Gastroesophageal sphincter (tissue), 4 donors: Measurements from ENCODE around the gene ARMC8. TPM values are rescaled to one million over a fixed set of nuclear protein-coding genes. Genes with fewer than 3 reads are reported as not detected.

Experiments used
- ATAC-seq: fragments of 150-250 bp; one replicate; pipeline ENCODE4 v1.9.1; 2016; ENCODE audit warnings: mild to moderate bottlenecking, moderate library complexity
- H3K27ac ChIP-seq, 4 donors: fragments of 200-600 bp; sonication (generic) in 3 of 4; 1 replicate in 3 of 4; 2 replicates in 1 of 4; pipeline ENCODE4 v1.5.1; 2016 to 2019
- H3K27me3 ChIP-seq: fragments of 200-600 bp; sonication (generic); one replicate; pipeline ENCODE4 v1.5.1; 2019
- H3K36me3 ChIP-seq, 2 donors: fragments of 200-600 bp; sonication (generic); one replicate each; pipeline ENCODE4 v1.5.1; 2019; ENCODE audit warnings: control low read depth in 1 of 2
- H3K4me1 ChIP-seq, 3 donors: fragments of 200-600 bp; sonication (generic); 1 replicate in 2 of 3; 2 replicates in 1 of 3; pipeline ENCODE4 v1.5.1; 2016 to 2019; ENCODE audit warnings: control low read depth in 2 of 3
- H3K4me3 ChIP-seq, 2 donors: fragments of 200-600 bp; sonication (generic); one replicate each; pipeline ENCODE4 v1.5.1; 2019; ENCODE audit warnings: mild to moderate bottlenecking in 1 of 2, moderate library complexity in 1 of 2
- H3K9me3 ChIP-seq, 3 donors: fragments of 200-600 bp; sonication (generic); one replicate each; pipeline ENCODE4 v1.5.1; 2017 to 2019; ENCODE audit warnings: control low read depth in 2 of 3
- EP300 ChIP-seq: sonication (generic); formaldehyde crosslinking; IDR thresholded peaks from one replicate; pipeline ENCODE4 v1.6.1; 2017; ENCODE audit warnings: antibody characterized with exemption, mild to moderate bottlenecking
- POLR2A ChIP-seq, 2 donors: fragments of 450-650 bp; IDR thresholded peaks; one replicate each; pipeline ENCODE4 v1.6.1; 2017; ENCODE audit warnings: antibody characterized with exemption in 2 of 2, mild to moderate bottlenecking in 2 of 2, moderate library complexity in 1 of 2
- POLR2AphosphoS5 ChIP-seq: sonication (generic); formaldehyde crosslinking; IDR thresholded peaks from one replicate; pipeline ENCODE4 v1.6.1; 2017; ENCODE audit warnings: antibody characterized with exemption
- WGBS, 2 donors: methylation state at CpG; one replicate each; pipeline ENCODE4 v1.1.5; 2018; ENCODE audit warnings: low coverage in 1 of 2; 5-methylcytosine and 5-hydroxymethylcytosine counted together
- total RNA-seq, 4 donors: library from RNA; depleted of rRNA; stranded (reverse); fragments of >200 nt; gene quantifications; one replicate each; pipeline ENCODE4 v1.1.0, GENCODE V29; 2016
- TF ChIP-seq, protein P1 (sequence below), 4 experiments: fragments of 200-600 bp in 2 of 4; fragments of 450-650 bp in 2 of 4; sonication (generic) in 1 of 4; IDR thresholded peaks; one replicate each; pipeline ENCODE4 v1.5.1; 2017 to 2019; ENCODE audit warnings: antibody characterized with exemption in 4 of 4, mild to moderate bottlenecking in 2 of 4, moderate library complexity in 2 of 4

ARMC8 gene
- total RNA-seq, 4 donors from 2014 or later = 76.0 to 102 (median 91.6) TPM

GRCh38 chr3:138241061-138241460 lies 54.0 kb downstream of the ARMC8 start:
- Histone ChIP-seq H3K4me1 (no peaks in the 10 kb centered on the region), H3K9me3 (no peaks in the 10 kb centered on the region), H3K36me3 (peaks cover 0 to 99% of the 10 kb centered on the region in 2 donors), H3K4me3 (no peak overlapping the region), H3K27ac (no peak overlapping the region), H3K27me3 (no peaks in the 10 kb centered on the region)
- TF ChIP-seq EP300 = no peak
- TF ChIP-seq, protein P1, sequence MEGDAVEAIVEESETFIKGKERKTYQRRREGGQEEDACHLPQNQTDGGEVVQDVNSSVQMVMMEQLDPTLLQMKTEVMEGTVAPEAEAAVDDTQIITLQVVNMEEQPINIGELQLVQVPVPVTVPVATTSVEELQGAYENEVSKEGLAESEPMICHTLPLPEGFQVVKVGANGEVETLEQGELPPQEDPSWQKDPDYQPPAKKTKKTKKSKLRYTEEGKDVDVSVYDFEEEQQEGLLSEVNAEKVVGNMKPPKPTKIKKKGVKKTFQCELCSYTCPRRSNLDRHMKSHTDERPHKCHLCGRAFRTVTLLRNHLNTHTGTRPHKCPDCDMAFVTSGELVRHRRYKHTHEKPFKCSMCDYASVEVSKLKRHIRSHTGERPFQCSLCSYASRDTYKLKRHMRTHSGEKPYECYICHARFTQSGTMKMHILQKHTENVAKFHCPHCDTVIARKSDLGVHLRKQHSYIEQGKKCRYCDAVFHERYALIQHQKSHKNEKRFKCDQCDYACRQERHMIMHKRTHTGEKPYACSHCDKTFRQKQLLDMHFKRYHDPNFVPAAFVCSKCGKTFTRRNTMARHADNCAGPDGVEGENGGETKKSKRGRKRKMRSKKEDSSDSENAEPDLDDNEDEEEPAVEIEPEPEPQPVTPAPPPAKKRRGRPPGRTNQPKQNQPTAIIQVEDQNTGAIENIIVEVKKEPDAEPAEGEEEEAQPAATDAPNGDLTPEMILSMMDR (IDR thresholded peaks at IDR 0.05) = no peak
- no peak for TF ChIP-seq POLR2AphosphoS5
- no peak for TF ChIP-seq POLR2A (IDR thresholded peaks at IDR 0.05)
- 38 to 78% methylated on average over 1 of the region's 1 CpG for WGBS, 2 donors
- ATAC-seq = no peak

DNA sequence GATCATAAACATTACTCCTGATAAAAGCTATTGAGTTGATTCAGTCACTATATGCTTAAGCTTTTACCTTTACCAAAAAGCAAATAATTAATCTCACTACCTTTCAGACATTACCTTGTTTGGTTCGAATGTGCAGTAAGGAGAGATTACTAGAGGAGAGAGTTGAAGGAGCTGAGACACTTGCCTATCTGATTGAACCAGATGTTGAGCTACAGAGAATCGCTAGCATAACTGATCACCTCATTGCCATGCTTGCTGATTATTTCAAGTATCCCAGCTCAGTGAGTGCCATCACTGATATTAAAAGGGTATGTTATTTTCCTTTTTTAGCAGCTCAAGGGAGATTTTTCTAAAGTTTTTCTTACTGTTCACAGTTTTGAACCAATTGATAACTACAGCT lies 54.6 kb downstream of the ARMC8 start:
- no peaks in the 10 kb centered on the region for H3K9me3 ChIP-seq
- WGBS, 2 donors = 95 to 100% methylated on average over 2 of the region's 2 CpGs
- no peaks in the 10 kb centered on the region for H3K27me3 ChIP-seq
- peaks cover 0 to 97% of the 10 kb centered on the region in 2 donors for H3K36me3 ChIP-seq
- no peak for TF ChIP-seq POLR2AphosphoS5
- TF ChIP-seq POLR2A (IDR thresholded peaks at IDR 0.05) = no peak
- no peak for TF ChIP-seq EP300
- TF ChIP-seq, protein P1 (IDR thresholded peaks at IDR 0.05) = no peak
- no peak for ATAC-seq
- no peaks in the 10 kb centered on the region for H3K4me1 ChIP-seq
- H3K4me3 ChIP-seq = no peak overlapping the region
- no peak overlapping the region for H3K27ac ChIP-seq

DNA sequence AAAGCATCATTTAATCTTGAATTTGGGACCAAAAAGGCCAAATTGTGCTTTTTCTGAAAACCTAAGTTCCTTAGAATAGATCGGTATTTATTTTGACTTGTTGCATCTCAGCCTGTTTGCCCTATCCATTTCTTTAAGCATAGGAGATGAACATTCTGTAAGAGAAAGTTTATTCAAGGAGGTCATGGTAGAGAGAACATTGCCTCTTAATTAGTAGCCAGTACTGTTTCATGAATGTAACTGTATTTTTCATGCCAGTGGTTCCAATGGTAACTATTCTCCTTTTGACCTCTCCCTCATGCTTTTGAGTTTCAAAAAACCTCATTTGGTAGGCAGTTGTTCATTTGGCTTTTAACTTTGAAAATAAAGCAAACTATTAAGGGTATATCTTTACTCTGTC lies 55.4 kb downstream of the ARMC8 start:
- Histone ChIP-seq H3K36me3 (peaks cover 0 to 91% of the 10 kb centered on the region in 2 donors), H3K27ac (no peak overlapping the region), H3K9me3 (no peaks in the 10 kb centered on the region), H3K27me3 (no peaks in the 10 kb centered on the region), H3K4me3 (no peak overlapping the region), H3K4me1 (no peaks in the 10 kb centered on the region)
- TF ChIP-seq POLR2A (IDR thresholded peaks at IDR 0.05) (no peak), POLR2AphosphoS5 (no peak), EP300 (no peak)
- TF ChIP-seq, protein P1 (IDR thresholded peaks at IDR 0.05) = no peak
- WGBS, 2 donors = 100% methylated on average over 1 of the region's 1 CpG
- ATAC-seq = no peak

DNA sequence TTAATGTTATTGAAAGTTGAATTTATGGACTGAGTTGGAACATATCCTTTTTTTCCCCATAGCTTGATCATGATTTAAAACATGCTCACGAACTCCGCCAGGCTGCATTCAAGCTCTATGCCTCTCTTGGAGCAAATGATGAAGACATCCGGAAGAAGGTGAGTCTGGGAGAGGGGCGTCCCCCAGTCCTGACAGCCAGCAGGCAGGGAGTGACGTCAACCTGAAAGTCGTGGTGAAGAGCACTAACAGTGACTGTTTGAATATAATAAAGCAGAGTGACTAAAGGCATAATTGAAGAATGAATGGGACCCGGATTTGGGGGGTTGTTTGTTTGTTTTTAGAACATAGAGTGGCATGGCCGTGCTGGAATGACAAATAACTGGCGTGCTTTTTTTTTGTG lies 57.9 kb downstream of the ARMC8 start:
- no peak overlapping the region for H3K4me3 ChIP-seq
- no peak overlapping the region for H3K27ac ChIP-seq
- TF ChIP-seq, protein P1 (IDR thresholded peaks at IDR 0.05) = no peak
- TF ChIP-seq POLR2AphosphoS5 = no peak
- TF ChIP-seq POLR2A (IDR thresholded peaks at IDR 0.05) = no peak
- TF ChIP-seq EP300 = no peak
- 83 to 85% methylated on average over 8 to 9 of the region's 9 CpGs for WGBS, 2 donors
- H3K27me3 ChIP-seq = no peaks in the 10 kb centered on the region
- no peak for ATAC-seq
- peaks cover 0 to 90% of the 10 kb centered on the region in 2 donors for H3K36me3 ChIP-seq
- H3K9me3 ChIP-seq = no peaks in the 10 kb centered on the region
- no peaks in the 10 kb centered on the region for H3K4me1 ChIP-seq

DNA sequence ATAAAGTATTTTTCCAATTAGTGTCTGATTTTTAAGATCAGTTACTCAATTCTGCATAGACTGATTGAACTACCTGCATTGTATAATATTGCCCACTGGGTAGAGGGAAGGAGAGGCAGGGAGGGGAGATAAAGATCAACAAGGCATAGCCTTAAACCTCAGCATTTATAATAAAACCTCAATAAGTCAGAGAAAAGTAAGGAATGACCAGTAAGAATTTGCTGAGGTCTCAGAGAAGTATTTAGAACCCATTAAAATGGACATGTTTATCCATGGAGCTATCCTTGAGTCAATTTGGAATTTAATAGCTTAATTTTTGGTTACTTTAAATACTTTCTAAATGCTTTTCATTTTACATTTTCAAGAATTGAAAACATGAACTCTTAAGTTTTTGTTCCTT lies 62.5 kb downstream of the ARMC8 start:
- Histone ChIP-seq H3K4me1 (no peaks in the 10 kb centered on the region), H3K4me3 (no peak overlapping the region), H3K36me3 (peaks cover 0 to 55% of the 10 kb centered on the region in 2 donors), H3K9me3 (no peaks in the 10 kb centered on the region), H3K27ac (no peak overlapping the region), H3K27me3 (no peaks in the 10 kb centered on the region)
- no peak for ATAC-seq
- TF ChIP-seq POLR2A (IDR thresholded peaks at IDR 0.05) (no peak), POLR2AphosphoS5 (no peak), EP300 (no peak)
- TF ChIP-seq, protein P1 (IDR thresholded peaks at IDR 0.05) = no peak
